Lung (tissue), 12 donors: ENCODE data around the gene FAM114A1. TPM values are rescaled to one million over a fixed set of nuclear protein-coding genes. Genes with fewer than 3 reads are reported as not detected.

Source experiments
- ATAC-seq: fragments of 200-7000 bp; cut with Tn5 transposase; one replicate; pipeline ENCODE4 v1.9.1; 2020; ENCODE audit warnings: moderate number of reproducible peaks; ENCODE audit not compliant: insufficient read depth, low FRiP score
- DNase-seq, 3 donors: peaks; one replicate each; pipeline ENCODE4 v3.0.0-alpha.2; 2013 to 2017
- H3K27ac ChIP-seq, 2 donors: one replicate each; pipeline ENCODE4 v1.5.1; 2013; ENCODE audit warnings: mild to moderate bottlenecking in 2 of 2, moderate library complexity in 2 of 2, control low read depth in 1 of 2, inconsistent platforms in 1 of 2, low read depth in 1 of 2, low read length in 1 of 2
- H3K27me3 ChIP-seq, 3 donors: one replicate each; pipeline ENCODE4 v1.5.1; 2013; ENCODE audit warnings: low read length in 2 of 3; ENCODE audit not compliant: control insufficient read depth in 3 of 3, insufficient read depth in 3 of 3
- H3K36me3 ChIP-seq, 4 donors: one replicate each; pipeline ENCODE4 v1.5.1; 2013; ENCODE audit warnings: low read length in 4 of 4, mild to moderate bottlenecking in 1 of 4, moderate library complexity in 1 of 4; ENCODE audit not compliant: control insufficient read depth in 4 of 4, insufficient read depth in 4 of 4
- H3K4me1 ChIP-seq, 5 donors: one replicate each; pipeline ENCODE4 v1.5.1; 2013; ENCODE audit warnings: low read length in 5 of 5, mild to moderate bottlenecking in 2 of 5, moderate library complexity in 1 of 5; ENCODE audit not compliant: control insufficient read depth in 5 of 5, insufficient read depth in 5 of 5
- H3K4me3 ChIP-seq: one replicate; pipeline ENCODE4 v1.5.1; 2013; ENCODE audit warnings: mild to moderate bottlenecking, control low read depth, moderate library complexity
- H3K9ac ChIP-seq, 2 donors: one replicate each; pipeline ENCODE4 v1.5.1; 2013; ENCODE audit warnings: low read length in 2 of 2, control low read depth in 1 of 2; ENCODE audit not compliant: insufficient read depth in 1 of 2
- H3K9me3 ChIP-seq, 4 donors: one replicate each; pipeline ENCODE4 v1.5.1; 2013; ENCODE audit warnings: low read length in 3 of 4, mild to moderate bottlenecking in 1 of 4, moderate library complexity in 1 of 4; ENCODE audit not compliant: control insufficient read depth in 4 of 4, insufficient read depth in 3 of 4
- WGBS, 2 donors: extraction: QIAGEN DNeasy Blood & Tissue Kit; methylation state at CpG; one replicate each; pipeline ENCODE4 v1.1.7; 2013; 5-methylcytosine and 5-hydroxymethylcytosine counted together
- polyA plus RNA-seq, 2 donors: library from polyadenylated mRNA; stranded (reverse); fragments of 200-250 nt; gene quantifications; one replicate each; pipeline ENCODE4 v1.2.1, GENCODE V29; 2013
- total RNA-seq, 2 donors: library from RNA; depleted of rRNA in 1 of 2; stranded (reverse); fragments of >200 nt in 1 of 2; gene quantifications; one replicate each; pipeline ENCODE4 v1.2.1, GENCODE V29; 2014 to 2021
- TF ChIP-seq, protein P1 (sequence below): IDR thresholded peaks from 2 replicates; pipeline ENCODE4 v1.5.1; 2012; ENCODE audit warnings: mild to moderate bottlenecking; ENCODE audit errors: control extremely low read depth, extremely low read depth
- donor health status: control.
- donor health status: control.
- donor health status: Bipolar disorder and iron deficiency.
- donor health status: healthy.
- donor health status: DM: yes; HTN: yes; CAD: no.

FAM114A1 gene
- total and polyA plus RNA-seq, 4 donors: 9.5 to 70.0 (median 36.3) TPM

DNA sequence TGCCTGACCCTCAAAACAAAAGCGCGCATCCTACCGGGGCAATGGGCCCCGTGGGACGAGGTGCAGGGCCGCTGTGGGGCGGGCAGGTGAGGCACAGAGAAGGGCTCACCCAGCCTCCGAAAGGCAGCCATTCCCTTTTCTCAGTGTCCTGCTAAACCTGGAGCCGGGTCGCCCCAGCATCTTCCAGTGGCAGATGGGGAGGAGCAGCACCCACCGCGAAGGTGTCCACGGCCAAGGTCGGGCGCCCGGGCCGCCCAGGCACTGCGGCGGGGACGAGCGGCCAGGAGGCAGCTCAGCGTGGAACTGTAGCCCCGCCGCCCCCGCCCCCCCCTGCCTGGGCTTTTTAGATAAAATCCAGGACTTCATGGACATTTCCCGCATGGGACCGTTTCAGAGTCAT, 43.8 kb upstream of the FAM114A1 start:
- DNase-seq (no peak), ATAC-seq (no peak)
- Histone ChIP-seq H3K4me3 (no peak overlapping the region), H3K9me3 (no peaks in the 10 kb centered on the region), H3K36me3 (no peaks in the 10 kb centered on the region), H3K27ac (no peak overlapping the region), H3K4me1 (no peaks in the 10 kb centered on the region), H3K9ac (no peak overlapping the region), H3K27me3 (no peaks in the 10 kb centered on the region)
- 95 to 98% methylated on average over 27 of the region's 27 CpGs for WGBS, 2 donors
- TF ChIP-seq, protein P1, sequence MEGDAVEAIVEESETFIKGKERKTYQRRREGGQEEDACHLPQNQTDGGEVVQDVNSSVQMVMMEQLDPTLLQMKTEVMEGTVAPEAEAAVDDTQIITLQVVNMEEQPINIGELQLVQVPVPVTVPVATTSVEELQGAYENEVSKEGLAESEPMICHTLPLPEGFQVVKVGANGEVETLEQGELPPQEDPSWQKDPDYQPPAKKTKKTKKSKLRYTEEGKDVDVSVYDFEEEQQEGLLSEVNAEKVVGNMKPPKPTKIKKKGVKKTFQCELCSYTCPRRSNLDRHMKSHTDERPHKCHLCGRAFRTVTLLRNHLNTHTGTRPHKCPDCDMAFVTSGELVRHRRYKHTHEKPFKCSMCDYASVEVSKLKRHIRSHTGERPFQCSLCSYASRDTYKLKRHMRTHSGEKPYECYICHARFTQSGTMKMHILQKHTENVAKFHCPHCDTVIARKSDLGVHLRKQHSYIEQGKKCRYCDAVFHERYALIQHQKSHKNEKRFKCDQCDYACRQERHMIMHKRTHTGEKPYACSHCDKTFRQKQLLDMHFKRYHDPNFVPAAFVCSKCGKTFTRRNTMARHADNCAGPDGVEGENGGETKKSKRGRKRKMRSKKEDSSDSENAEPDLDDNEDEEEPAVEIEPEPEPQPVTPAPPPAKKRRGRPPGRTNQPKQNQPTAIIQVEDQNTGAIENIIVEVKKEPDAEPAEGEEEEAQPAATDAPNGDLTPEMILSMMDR: no peak

DNA sequence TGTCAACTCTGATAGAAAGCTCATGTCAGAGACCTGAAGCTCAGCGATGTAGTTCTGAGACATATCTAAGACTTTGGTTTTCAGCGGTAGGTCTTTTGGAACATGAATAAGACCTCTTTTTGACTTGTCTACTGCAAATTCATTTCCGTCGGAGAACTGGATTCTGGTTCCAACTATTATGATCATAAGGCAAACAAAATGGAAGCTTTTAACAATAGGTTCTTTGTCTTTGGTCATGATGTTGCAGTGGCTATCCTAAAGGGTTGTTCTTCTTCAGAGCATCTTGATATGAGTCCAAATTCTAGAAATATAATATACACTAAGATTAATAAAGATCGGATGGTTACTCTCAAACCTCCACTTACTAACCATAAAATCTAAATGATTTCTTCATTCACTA, 38.4 kb upstream of the FAM114A1 start:
- Histone ChIP-seq H3K36me3 (no peaks in the 10 kb centered on the region), H3K27ac (no peak overlapping the region), H3K27me3 (no peaks in the 10 kb centered on the region), H3K4me3 (no peak overlapping the region), H3K4me1 (no peaks in the 10 kb centered on the region), H3K9ac (no peak overlapping the region), H3K9me3 (no peaks in the 10 kb centered on the region)
- DNase-seq: no peak
- TF ChIP-seq, protein P1: no peak
- 95 to 96% methylated on average over 5 of the region's 5 CpGs for WGBS, 2 donors
- no peak for ATAC-seq

GRCh38 chr4:38831653-38832052, 36.0 kb upstream of the FAM114A1 start:
- no peak overlapping the region for H3K4me3 ChIP-seq
- ATAC-seq: no peak
- no peaks in the 10 kb centered on the region for H3K4me1 ChIP-seq
- peaks cover 0 to 4% (median 0%) of the 10 kb centered on the region in 4 donors for H3K9me3 ChIP-seq
- H3K9ac ChIP-seq: no peak overlapping the region
- no peaks in the 10 kb centered on the region for H3K36me3 ChIP-seq
- DNase-seq: no peak
- TF ChIP-seq, protein P1: no peak
- H3K27ac ChIP-seq: no peak overlapping the region
- no peaks in the 10 kb centered on the region for H3K27me3 ChIP-seq

DNA sequence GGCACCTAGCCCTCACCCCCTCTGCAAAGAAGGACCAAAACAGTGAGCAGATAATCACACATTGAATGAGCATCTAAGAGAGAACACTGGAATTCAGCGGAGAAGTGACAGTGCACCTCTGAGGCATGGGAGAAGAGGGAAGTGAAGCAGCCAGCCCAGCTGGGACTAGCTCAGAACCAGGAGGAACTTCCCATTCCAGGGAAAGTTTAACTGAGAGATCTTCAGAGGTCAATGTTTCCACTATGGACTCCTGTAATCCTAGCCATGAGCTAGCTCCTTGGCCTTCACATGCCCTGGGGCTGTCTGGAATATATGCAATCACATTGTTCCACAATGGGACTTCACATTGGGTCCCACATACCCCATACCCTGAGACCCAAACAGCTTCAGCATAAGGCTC, 35.4 kb upstream of the FAM114A1 start:
- Histone ChIP-seq H3K27ac (no peak overlapping the region), H3K9ac (no peak overlapping the region), H3K4me1 (no peaks in the 10 kb centered on the region), H3K4me3 (no peak overlapping the region), H3K9me3 (peaks cover 0 to 4% (median 0%) of the 10 kb centered on the region in 4 donors), H3K36me3 (no peaks in the 10 kb centered on the region), H3K27me3 (no peaks in the 10 kb centered on the region)
- DNase-seq (no peak), ATAC-seq (no peak)
- TF ChIP-seq, protein P1: no peak
- WGBS, 2 donors: 92% methylated on average over 1 of the region's 1 CpG
